Measurements from ENCODE around the gene GRAMD2A. TPM values are rescaled to one million over a fixed set of nuclear protein-coding genes. Genes with fewer than 3 reads are reported as not detected.

The GRAMD2A gene
- total and polyA plus RNA-seq, 2 donors (not counting 3 experiments of a cell fraction or from before 2014, with no cell fraction given) = 0.08 to 0.29 TPM

DNA sequence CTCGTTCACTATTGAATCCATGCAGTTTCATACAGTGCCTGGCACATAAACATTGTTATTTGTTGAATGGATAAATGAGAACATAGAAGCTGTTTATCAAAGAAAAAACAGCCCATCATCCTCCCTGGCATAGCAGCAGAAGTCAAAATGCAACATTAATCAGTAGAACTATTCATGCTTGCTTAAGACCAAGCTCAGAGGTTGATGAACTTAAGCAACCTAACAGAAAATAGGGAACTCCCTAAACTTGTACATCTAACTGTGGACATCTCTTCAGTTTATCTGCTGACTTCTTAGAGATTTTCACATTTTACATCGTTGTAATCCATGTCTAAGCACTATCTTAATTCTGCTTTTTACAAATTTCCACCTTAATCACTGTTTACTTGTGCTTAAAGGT lies 50.2 kb downstream of the GRAMD2A start:
- dilution Hi-C loops (cut with MboI; ENCODE audit: extremely low pct_ligation_motif_present, low sequenced_read_pairs) = no loop called here

More for the DNA sequence above, 50.2 kb downstream of the GRAMD2A start:
- intact Hi-C loops (cut with micrococcal nuclease) = no loop called here
- no peak overlapping the region for H3K27ac ChIP-seq (ENCODE audit: insufficient read depth, low read depth, low read length)
- H2AFZ ChIP-seq (ENCODE audit: low read depth, low read length) = no peak overlapping the region
- no peaks in the 10 kb centered on the region for H3K9me1 ChIP-seq (replicated peaks; ENCODE audit: control insufficient read depth, extremely low read depth, insufficient read depth, low read length)
- no peak for TF ChIP-seq POLR2AphosphoS5 (IDR thresholded peaks at IDR 0.05; ENCODE audit: insufficient read depth, low read depth, low read length)
- TF ChIP-seq GATA2 (IDR thresholded peaks at IDR 0.05; ENCODE audit: insufficient read depth, insufficient read length, low read depth, low read length) = no peak
- TF ChIP-seq MYC (IDR thresholded peaks at IDR 0.05; ENCODE audit: low read depth, low read length) = no peak
- TF ChIP-seq, protein P1, sequence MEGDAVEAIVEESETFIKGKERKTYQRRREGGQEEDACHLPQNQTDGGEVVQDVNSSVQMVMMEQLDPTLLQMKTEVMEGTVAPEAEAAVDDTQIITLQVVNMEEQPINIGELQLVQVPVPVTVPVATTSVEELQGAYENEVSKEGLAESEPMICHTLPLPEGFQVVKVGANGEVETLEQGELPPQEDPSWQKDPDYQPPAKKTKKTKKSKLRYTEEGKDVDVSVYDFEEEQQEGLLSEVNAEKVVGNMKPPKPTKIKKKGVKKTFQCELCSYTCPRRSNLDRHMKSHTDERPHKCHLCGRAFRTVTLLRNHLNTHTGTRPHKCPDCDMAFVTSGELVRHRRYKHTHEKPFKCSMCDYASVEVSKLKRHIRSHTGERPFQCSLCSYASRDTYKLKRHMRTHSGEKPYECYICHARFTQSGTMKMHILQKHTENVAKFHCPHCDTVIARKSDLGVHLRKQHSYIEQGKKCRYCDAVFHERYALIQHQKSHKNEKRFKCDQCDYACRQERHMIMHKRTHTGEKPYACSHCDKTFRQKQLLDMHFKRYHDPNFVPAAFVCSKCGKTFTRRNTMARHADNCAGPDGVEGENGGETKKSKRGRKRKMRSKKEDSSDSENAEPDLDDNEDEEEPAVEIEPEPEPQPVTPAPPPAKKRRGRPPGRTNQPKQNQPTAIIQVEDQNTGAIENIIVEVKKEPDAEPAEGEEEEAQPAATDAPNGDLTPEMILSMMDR (IDR thresholded peaks at IDR 0.05; ENCODE audit: extremely low read depth in 1 of 2, insufficient read depth in 1 of 2, low read depth in 1 of 2, low read length in 2 of 2) = no peak
- TF ChIP-seq FOS (IDR thresholded peaks at IDR 0.05; ENCODE audit: borderline replicate concordance, insufficient read depth, low read length) = no peak
- no peak for TF ChIP-seq EZH2 (IDR thresholded peaks at IDR 0.05; ENCODE audit: borderline replicate concordance, low read depth, low read length, severe bottlenecking)
- TF ChIP-seq, protein P2, sequence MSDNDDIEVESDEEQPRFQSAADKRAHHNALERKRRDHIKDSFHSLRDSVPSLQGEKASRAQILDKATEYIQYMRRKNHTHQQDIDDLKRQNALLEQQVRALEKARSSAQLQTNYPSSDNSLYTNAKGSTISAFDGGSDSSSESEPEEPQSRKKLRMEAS (IDR thresholded peaks at IDR 0.05; ENCODE audit: insufficient read depth, insufficient read length) = no peak
- no peak for TF ChIP-seq JUN (IDR thresholded peaks at IDR 0.05; ENCODE audit: borderline replicate concordance, insufficient read depth, insufficient read length, low read depth)
- TF ChIP-seq POLR2A (IDR thresholded peaks at IDR 0.05; ENCODE audit: low read depth, low read length) = no peak
- CTCF ChIA-PET = no interaction called here
- no peaks in the 10 kb centered on the region for H3K79me2 ChIP-seq (ENCODE audit: control insufficient read depth, insufficient read depth, low read length)
- DNase-seq (ENCODE audit: low read depth, low spot score) (no peak), FAIRE-seq (no peak)
- no peak overlapping the region for H3K4me2 ChIP-seq (ENCODE audit: insufficient read depth, low read length)
- H3K9me3 ChIP-seq (replicated peaks; ENCODE audit: control insufficient read depth, insufficient read depth, low read length) = no peaks in the 10 kb centered on the region
- no peak overlapping the region for H3K9ac ChIP-seq (replicated peaks; ENCODE audit: extremely low read depth, insufficient read depth, low read length)
- H3K4me1 ChIP-seq (ENCODE audit: control insufficient read depth, extremely low read depth, insufficient read depth, low read length) = no peaks in the 10 kb centered on the region
- no peak overlapping the region for H3K4me3 ChIP-seq (replicated peaks in 1 of 3; ENCODE audit: insufficient read depth in 1 of 3, low read depth in 1 of 3, low read length in 3 of 3)
- no peaks in the 10 kb centered on the region for H3K36me3 ChIP-seq (ENCODE audit: control insufficient read depth in 2 of 2, extremely low read depth in 1 of 2, insufficient read depth in 2 of 2, low read length in 2 of 2)
- no peaks in the 10 kb centered on the region for H3K27me3 ChIP-seq (ENCODE audit: control insufficient read depth in 2 of 2, insufficient read depth in 2 of 2, low read length in 2 of 2)
- no peaks in the 10 kb centered on the region for H4K20me1 ChIP-seq (replicated peaks; ENCODE audit: control insufficient read depth, extremely low read depth, insufficient read depth, low read length)
- BruUV-seq (replicated peaks) = no TSS peak
- POLR2A ChIA-PET = no interaction called here

Data from endothelial cell of umbilical vein (primary cell).